Measurements from ENCODE around the gene CORO2B.

CORO2B gene

DNA sequence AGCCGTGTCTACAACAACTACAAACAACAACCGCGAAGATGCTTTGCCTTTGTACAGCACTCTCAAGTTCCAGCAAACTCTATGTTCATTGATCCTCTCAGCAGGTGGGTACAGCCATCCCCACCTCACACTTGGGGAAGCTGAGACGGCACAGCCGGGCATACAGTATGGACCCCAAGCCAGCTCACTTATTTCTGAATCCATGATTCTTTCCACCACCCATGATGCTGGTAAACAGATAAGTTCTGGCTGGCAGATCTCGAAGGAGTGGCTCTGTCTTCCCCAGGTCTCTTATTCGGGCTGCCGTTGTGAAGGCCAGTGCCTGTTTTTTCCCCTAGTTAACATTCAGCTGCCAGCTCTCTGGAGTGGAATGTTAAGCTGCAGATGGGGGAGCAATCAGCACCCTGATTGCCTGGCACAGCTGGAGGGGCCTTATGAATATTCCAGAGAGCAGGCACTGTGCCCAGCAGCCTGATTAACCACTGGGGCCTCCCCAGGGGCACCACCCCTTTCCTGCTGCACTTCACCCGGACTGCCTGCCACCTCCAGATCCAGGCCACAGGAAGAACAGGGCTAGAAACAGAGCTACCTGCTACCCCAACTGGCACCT, 73.2 kb downstream of the CORO2B start:
- Histone ChIP-seq H3K9ac (ENCODE audit: low read depth, low read length) (no peak overlapping the region), H3K4me3 (ENCODE audit: low read depth, low read length) (no peak overlapping the region)

DNA sequence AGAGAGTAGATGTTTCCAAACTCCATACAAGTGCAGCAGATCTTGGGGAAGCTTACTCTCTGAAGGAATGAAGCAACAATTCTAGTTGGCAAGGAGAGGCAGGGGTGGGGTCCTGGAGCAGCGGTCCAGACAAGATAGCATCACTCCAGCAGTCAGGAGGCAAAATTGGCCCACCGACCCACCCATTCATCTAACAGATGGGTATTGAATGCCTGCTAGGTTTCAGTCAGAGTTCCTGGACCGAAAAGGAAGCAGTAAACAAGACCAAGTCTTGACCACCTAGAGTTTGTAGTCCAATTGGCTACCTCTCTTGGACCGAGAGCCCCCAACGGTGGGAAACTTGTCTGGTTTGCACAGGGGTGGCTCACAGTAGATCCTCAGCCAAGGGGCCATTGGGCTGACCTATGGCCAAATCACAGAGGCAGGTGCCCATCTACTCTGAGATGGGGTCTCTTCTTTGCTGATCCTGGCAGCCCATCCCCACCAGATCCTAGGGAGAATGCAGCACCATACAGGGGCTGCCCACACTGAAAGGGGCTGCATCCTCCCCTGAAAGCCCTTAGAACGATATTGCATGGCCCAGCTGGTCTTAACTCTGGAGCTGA, 74.3 kb downstream of the CORO2B start:
- H3K4me1 ChIP-seq (ENCODE audit: control insufficient read depth, insufficient read depth, low read length), result peaks cover 32% of the 10 kb centered on the region
- H3K4me3 ChIP-seq (ENCODE audit: low read depth, low read length), result no peak overlapping the region
- H3K27me3 ChIP-seq (ENCODE audit: control insufficient read depth, insufficient read depth, low read length), result no peaks in the 10 kb centered on the region
- H3K27ac ChIP-seq (ENCODE audit: low read depth, low read length), result no peak overlapping the region
- no peak overlapping the region for H3K9ac ChIP-seq (ENCODE audit: low read depth, low read length)
- no peaks in the 10 kb centered on the region for H3K9me3 ChIP-seq (ENCODE audit: control insufficient read depth, insufficient read depth, low read length)
- H3K36me3 ChIP-seq (ENCODE audit: control insufficient read depth, insufficient read depth, low read length), result no peaks in the 10 kb centered on the region

More for the DNA sequence above, 73.2 kb downstream of the CORO2B start:
- H3K9me3 ChIP-seq (ENCODE audit: control insufficient read depth, insufficient read depth, low read length), result no peaks in the 10 kb centered on the region
- H3K27ac ChIP-seq (ENCODE audit: low read depth, low read length), result no peak overlapping the region
- H3K4me1 ChIP-seq (ENCODE audit: control insufficient read depth, insufficient read depth, low read length), result peaks cover 32% of the 10 kb centered on the region
- H3K27me3 ChIP-seq (ENCODE audit: control insufficient read depth, insufficient read depth, low read length), result no peaks in the 10 kb centered on the region
- no peaks in the 10 kb centered on the region for H3K36me3 ChIP-seq (ENCODE audit: control insufficient read depth, insufficient read depth, low read length)

DNA sequence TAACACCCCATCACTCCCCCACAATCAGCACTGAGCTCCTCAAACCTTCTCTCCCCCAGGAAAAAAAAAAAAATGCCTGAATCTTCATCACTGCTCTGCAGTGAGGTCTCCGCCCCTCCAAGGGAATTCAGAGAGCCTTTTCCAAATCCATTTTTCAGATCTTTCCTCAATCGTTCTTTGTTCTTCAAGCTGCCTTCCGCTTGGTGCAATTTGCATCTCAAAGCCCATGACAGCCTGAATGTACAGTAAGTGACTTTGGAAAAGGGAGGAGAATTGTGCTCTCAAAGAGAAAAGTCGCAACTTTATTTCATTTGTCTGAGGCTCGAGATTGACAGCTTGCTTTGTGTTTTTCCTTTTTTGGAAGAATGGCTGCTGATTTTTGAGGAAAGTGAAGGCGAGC, 75.0 kb downstream of the CORO2B start:
- Histone ChIP-seq H3K27ac (ENCODE audit: low read depth, low read length) (no peak overlapping the region), H3K4me3 (ENCODE audit: low read depth, low read length) (no peak overlapping the region), H3K27me3 (ENCODE audit: control insufficient read depth, insufficient read depth, low read length) (no peaks in the 10 kb centered on the region), H3K9me3 (ENCODE audit: control insufficient read depth, insufficient read depth, low read length) (no peaks in the 10 kb centered on the region), H3K4me1 (ENCODE audit: control insufficient read depth, insufficient read depth, low read length) (peaks cover 36% of the 10 kb centered on the region), H3K36me3 (ENCODE audit: control insufficient read depth, insufficient read depth, low read length) (no peaks in the 10 kb centered on the region), H3K9ac (ENCODE audit: low read depth, low read length) (no peak overlapping the region)

DNA sequence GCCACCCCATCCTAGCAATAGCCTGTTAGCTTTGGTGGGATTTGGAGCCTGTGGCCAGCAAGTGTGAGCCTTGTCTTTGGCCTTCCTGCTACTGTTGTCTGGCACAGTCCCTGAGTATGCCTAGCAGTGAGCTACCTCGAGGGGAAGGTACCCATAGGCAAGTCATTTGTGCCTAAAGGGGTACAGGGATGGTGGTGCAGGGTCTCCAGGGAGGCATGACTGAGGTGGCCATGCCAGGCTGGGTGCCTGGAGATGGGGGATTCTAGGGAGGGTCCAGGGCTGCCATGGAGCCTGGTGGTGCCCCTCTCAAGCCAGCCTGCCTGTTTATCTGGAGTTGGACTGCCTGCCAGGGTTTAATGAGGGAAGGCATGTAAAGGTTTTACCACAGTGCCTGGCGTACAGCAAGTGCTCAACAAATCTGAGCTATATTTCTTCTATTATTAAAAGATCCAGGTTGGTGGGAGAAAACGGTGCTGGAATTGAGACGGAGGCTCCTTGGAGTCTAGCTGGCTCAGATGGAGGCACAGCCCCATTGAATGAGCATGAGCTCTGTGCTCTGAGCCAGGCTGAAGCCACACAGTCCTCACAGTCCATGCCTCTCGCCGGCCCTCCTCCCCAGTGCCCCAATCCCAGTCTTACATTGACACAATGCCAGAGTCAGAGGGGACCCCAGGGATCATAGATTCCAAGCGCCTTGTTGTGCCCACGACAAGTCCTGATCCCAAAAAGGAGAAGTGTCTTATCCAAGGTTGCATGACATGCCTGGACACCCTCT, 76.2 kb downstream of the CORO2B start:
- no peaks in the 10 kb centered on the region for H3K27me3 ChIP-seq (ENCODE audit: control insufficient read depth, insufficient read depth, low read length)
- no peak overlapping the region for H3K4me3 ChIP-seq (ENCODE audit: low read depth, low read length)
- H3K36me3 ChIP-seq (ENCODE audit: control insufficient read depth, insufficient read depth, low read length), result no peaks in the 10 kb centered on the region

DNA sequence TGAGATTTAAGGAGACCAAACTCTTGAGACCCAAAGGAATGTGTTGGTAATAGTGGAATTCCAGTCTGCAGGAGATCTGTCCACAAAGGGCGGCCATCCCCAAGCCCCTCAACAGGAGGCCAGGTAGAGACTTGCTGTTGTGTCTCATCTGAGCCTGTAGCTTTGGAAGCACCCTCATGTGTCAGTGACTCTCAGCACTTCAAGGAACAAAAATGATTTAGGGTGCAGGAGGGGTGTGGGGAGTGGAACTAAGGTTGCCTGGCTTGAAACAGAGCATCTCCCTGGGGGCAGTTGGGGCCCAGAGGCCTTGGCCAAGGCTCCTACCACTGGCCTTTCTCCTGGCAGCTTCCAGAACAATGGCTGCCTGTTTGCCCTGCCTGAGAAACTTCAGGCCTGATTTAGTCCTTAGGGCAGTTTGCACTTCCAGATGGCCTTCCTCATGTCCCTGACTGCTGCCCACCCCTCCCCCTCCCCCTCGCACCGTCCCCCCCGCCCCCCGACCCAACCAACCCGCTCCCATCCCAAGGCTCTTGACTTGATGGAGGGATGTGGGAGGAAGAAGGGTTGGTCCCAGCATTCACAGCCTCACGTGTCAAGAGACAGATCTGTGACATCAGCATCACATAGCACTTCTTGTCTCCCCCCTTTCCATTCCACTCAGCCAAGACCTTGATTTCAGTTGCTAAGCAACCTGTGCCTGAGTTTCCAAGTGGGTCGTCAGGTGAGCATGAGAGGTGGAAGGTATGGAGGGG, 77.1 kb downstream of the CORO2B start:
- no peak overlapping the region for H3K27ac ChIP-seq (ENCODE audit: low read depth, low read length)

More for the DNA sequence above, 76.2 kb downstream of the CORO2B start:
- Histone ChIP-seq H3K9me3 (ENCODE audit: control insufficient read depth, insufficient read depth, low read length) (no peaks in the 10 kb centered on the region), H3K27ac (ENCODE audit: low read depth, low read length) (no peak overlapping the region), H3K4me1 (ENCODE audit: control insufficient read depth, insufficient read depth, low read length) (peaks cover 36% of the 10 kb centered on the region), H3K9ac (ENCODE audit: low read depth, low read length) (no peak overlapping the region)

GRCh38 chr15:68656438-68656739, 77.6 kb downstream of the CORO2B start:
- Histone ChIP-seq H3K9ac (ENCODE audit: low read depth, low read length) (no peak overlapping the region), H3K4me1 (ENCODE audit: control insufficient read depth, insufficient read depth, low read length) (peaks cover 29% of the 10 kb centered on the region), H3K36me3 (ENCODE audit: control insufficient read depth, insufficient read depth, low read length) (no peaks in the 10 kb centered on the region), H3K27me3 (ENCODE audit: control insufficient read depth, insufficient read depth, low read length) (no peaks in the 10 kb centered on the region), H3K27ac (ENCODE audit: low read depth, low read length) (no peak overlapping the region), H3K4me3 (ENCODE audit: low read depth, low read length) (no peak overlapping the region), H3K9me3 (ENCODE audit: control insufficient read depth, insufficient read depth, low read length) (no peaks in the 10 kb centered on the region)

More for the DNA sequence above, 77.1 kb downstream of the CORO2B start:
- no peak overlapping the region for H3K4me3 ChIP-seq (ENCODE audit: low read depth, low read length)
- no peak overlapping the region for H3K9ac ChIP-seq (ENCODE audit: low read depth, low read length)
- peaks cover 31% of the 10 kb centered on the region for H3K4me1 ChIP-seq (ENCODE audit: control insufficient read depth, insufficient read depth, low read length)
- no peaks in the 10 kb centered on the region for H3K36me3 ChIP-seq (ENCODE audit: control insufficient read depth, insufficient read depth, low read length)
- no peaks in the 10 kb centered on the region for H3K9me3 ChIP-seq (ENCODE audit: control insufficient read depth, insufficient read depth, low read length)
- no peaks in the 10 kb centered on the region for H3K27me3 ChIP-seq (ENCODE audit: control insufficient read depth, insufficient read depth, low read length)

GRCh38 chr15:68658151-68658550, 79.4 kb downstream of the CORO2B start:
- H3K4me1 ChIP-seq (ENCODE audit: control insufficient read depth, insufficient read depth, low read length), result peaks cover 19% of the 10 kb centered on the region
- no peak overlapping the region for H3K4me3 ChIP-seq (ENCODE audit: low read depth, low read length)
- H3K9me3 ChIP-seq (ENCODE audit: control insufficient read depth, insufficient read depth, low read length), result no peaks in the 10 kb centered on the region
- H3K9ac ChIP-seq (ENCODE audit: low read depth, low read length), result no peak overlapping the region
- H3K27ac ChIP-seq (ENCODE audit: low read depth, low read length), result no peak overlapping the region
- no peaks in the 10 kb centered on the region for H3K36me3 ChIP-seq (ENCODE audit: control insufficient read depth, insufficient read depth, low read length)
- H3K27me3 ChIP-seq (ENCODE audit: control insufficient read depth, insufficient read depth, low read length), result no peaks in the 10 kb centered on the region

GRCh38 chr15:68658641-68659358, 80.0 kb downstream of the CORO2B start:
- H3K9me3 ChIP-seq (ENCODE audit: control insufficient read depth, insufficient read depth, low read length), result no peaks in the 10 kb centered on the region
- H3K9ac ChIP-seq (ENCODE audit: low read depth, low read length), result no peak overlapping the region
- no peaks in the 10 kb centered on the region for H3K36me3 ChIP-seq (ENCODE audit: control insufficient read depth, insufficient read depth, low read length)
- H3K27me3 ChIP-seq (ENCODE audit: control insufficient read depth, insufficient read depth, low read length), result no peaks in the 10 kb centered on the region
- H3K4me3 ChIP-seq (ENCODE audit: low read depth, low read length), result no peak overlapping the region
- peaks cover 18% of the 10 kb centered on the region for H3K4me1 ChIP-seq (ENCODE audit: control insufficient read depth, insufficient read depth, low read length)
- no peak overlapping the region for H3K27ac ChIP-seq (ENCODE audit: low read depth, low read length)

GRCh38 chr15:68663526-68663925, 84.7 kb downstream of the CORO2B start:
- H3K9ac ChIP-seq (ENCODE audit: low read depth, low read length), result no peak overlapping the region
- no peaks in the 10 kb centered on the region for H3K36me3 ChIP-seq (ENCODE audit: control insufficient read depth, insufficient read depth, low read length)
- no peaks in the 10 kb centered on the region for H3K9me3 ChIP-seq (ENCODE audit: control insufficient read depth, insufficient read depth, low read length)
- no peak overlapping the region for H3K27ac ChIP-seq (ENCODE audit: low read depth, low read length)
- no peaks in the 10 kb centered on the region for H3K27me3 ChIP-seq (ENCODE audit: control insufficient read depth, insufficient read depth, low read length)
- H3K4me1 ChIP-seq (ENCODE audit: control insufficient read depth, insufficient read depth, low read length), result peaks cover 16% of the 10 kb centered on the region
- no peak overlapping the region for H3K4me3 ChIP-seq (ENCODE audit: low read depth, low read length)

DNA sequence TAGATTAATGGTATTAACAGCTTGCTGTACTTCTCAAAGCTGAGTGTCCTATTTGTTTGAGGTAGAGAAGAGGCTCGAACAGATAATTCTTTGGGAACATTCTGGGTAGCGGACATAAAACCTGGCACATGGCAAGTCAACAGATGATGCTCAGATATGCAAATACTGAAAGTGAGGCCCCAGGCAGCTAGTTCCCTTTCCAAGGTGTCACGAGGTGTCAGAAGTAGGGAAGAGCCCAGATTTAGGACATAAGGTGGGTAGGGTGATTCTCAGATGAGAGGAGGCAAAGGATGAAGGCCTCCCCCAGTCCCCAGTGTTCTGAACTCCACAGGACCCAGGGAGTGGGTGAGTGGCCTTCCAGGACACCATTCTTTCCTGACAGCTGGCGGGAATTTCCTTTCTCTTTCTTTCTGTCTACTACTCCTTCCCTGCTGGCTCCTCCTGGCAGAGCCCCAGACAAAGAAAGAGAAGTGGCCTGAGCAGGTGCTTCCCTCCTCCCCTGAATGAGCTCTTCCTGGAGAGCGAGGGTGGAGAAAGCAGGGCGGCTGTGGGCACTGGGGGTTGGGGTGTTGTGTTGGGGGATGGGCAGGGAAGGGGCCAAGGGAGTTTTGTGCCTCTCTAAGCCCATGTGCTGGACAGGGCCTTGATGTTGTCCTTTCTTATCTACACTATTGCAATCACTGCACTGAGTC, 87.5 kb downstream of the CORO2B start:
- Histone ChIP-seq H3K9ac (ENCODE audit: low read depth, low read length) (no peak overlapping the region), H3K36me3 (ENCODE audit: control insufficient read depth, insufficient read depth, low read length) (no peaks in the 10 kb centered on the region), H3K27me3 (ENCODE audit: control insufficient read depth, insufficient read depth, low read length) (no peaks in the 10 kb centered on the region), H3K27ac (ENCODE audit: low read depth, low read length) (no peak overlapping the region), H3K9me3 (ENCODE audit: control insufficient read depth, insufficient read depth, low read length) (no peaks in the 10 kb centered on the region), H3K4me1 (ENCODE audit: control insufficient read depth, insufficient read depth, low read length) (peaks cover 16% of the 10 kb centered on the region), H3K4me3 (ENCODE audit: low read depth, low read length) (no peak overlapping the region)

All from HUES48 (cell line).